GM12878 (cell line): ENCODE data around the gene SSX2IP. TPM values are rescaled to one million over a fixed set of nuclear protein-coding genes. Genes with fewer than 3 reads are reported as not detected.

Experiments used
- ATAC-seq: fragments of 200-7000 bp; cut with Tn5 transposase; 3 replicates; pipeline ENCODE4 v1.9.1; 2020; ENCODE audit warnings: mild to moderate bottlenecking, moderate library complexity
- BruUV-seq: library from RNA; stranded (reverse); fragments of 400-500 nt; replicated peaks from 2 replicates; lab custom pipeline; 2021; lab: Mats Ljungman, UMichigan
- CTCF ChIA-PET: fragments of 300-600 bp; sonication (Branson Sonifier 250); formaldehyde crosslinking; extraction: SDS; loops from one replicate; lab custom pipeline; 2021; ENCODE audit warnings: inconsistent platforms; lab: Yijun Ruan, JAX
- POLR2A ChIA-PET: fragments of 350-600 bp; formaldehyde crosslinking; extraction: SDS; loops from one replicate; lab custom pipeline; 2021; ENCODE audit warnings: inconsistent platforms; lab: Charles Lee
- RAD21 ChIA-PET: fragments of 300-600 bp; sonication (Branson Sonifier 250); formaldehyde crosslinking; loops from one replicate; lab custom pipeline; 2023; ENCODE audit warnings: antibody characterized with exemption; ENCODE audit not compliant: unreplicated experiment; lab: Charles Lee
- SMC1A ChIA-PET: fragments of 300-600 bp; sonication (Branson Sonifier 250); formaldehyde crosslinking; loops from one replicate; lab custom pipeline; 2023; ENCODE audit not compliant: unreplicated experiment, uncharacterized antibody; lab: Charles Lee
- DNase-seq: peaks from one replicate; pipeline ENCODE4 v3.0.0-alpha.2; 2011; ENCODE audit warnings: low read depth, low spot score
- FAIRE-seq: peaks from 3 replicates; lab custom pipeline; 2011; peaks lifted over from hg19 to GRCh38; lab: Jason Lieb, UNC
- H2AFZ ChIP-seq: 2 replicates; pipeline ENCODE4 v1.6.0; 2011; ENCODE audit warnings: low read depth, low read length, control low read depth; ENCODE audit not compliant: control insufficient read depth
- H3K27ac ChIP-seq: 2 replicates; pipeline ENCODE4 v1.5.1; 2011; ENCODE audit warnings: control low read depth; ENCODE audit not compliant: control insufficient read depth, insufficient read depth
- H3K27me3 ChIP-seq, 2 experiments: replicated peaks in 1 of 2; 2 replicates each; pipeline versions ENCODE4 v1.6.0 to v1.6.1; 2011; ENCODE audit warnings: low read length in 1 of 2; ENCODE audit not compliant: control insufficient read depth in 2 of 2, insufficient read depth in 2 of 2
- H3K36me3 ChIP-seq, 2 experiments: 2 replicates each; pipeline ENCODE4 v1.5.1; 2011; ENCODE audit warnings: low read length in 1 of 2; ENCODE audit not compliant: control insufficient read depth in 2 of 2, insufficient read depth in 2 of 2
- H3K4me1 ChIP-seq: 2 replicates; pipeline ENCODE4 v1.6.1; 2011; ENCODE audit warnings: mild to moderate bottlenecking, low read length, moderate library complexity, mixed read lengths; ENCODE audit not compliant: control insufficient read depth, insufficient read depth
- H3K4me2 ChIP-seq: 2 replicates; pipeline ENCODE4 v1.6.0; 2011; ENCODE audit warnings: control low read depth; ENCODE audit not compliant: control insufficient read depth, insufficient read depth
- H3K4me3 ChIP-seq: fragments of 200-600 bp; sonication (generic); 2 replicates; pipeline ENCODE4 v1.5.1; 2016
- H3K79me2 ChIP-seq: 2 replicates; pipeline ENCODE4 v1.6.0; 2011; ENCODE audit warnings: low read length; ENCODE audit not compliant: control insufficient read depth, insufficient read depth
- H3K9ac ChIP-seq: 2 replicates; pipeline ENCODE4 v1.8.0; 2011; ENCODE audit warnings: low read length, control low read depth, mixed read lengths; ENCODE audit not compliant: control insufficient read depth, insufficient read depth
- H3K9me3 ChIP-seq: replicated peaks from 3 replicates; pipeline ENCODE4 v1.5.1; 2011; ENCODE audit warnings: mild to moderate bottlenecking, low read length; ENCODE audit not compliant: control insufficient read depth, insufficient read depth
- H4K20me1 ChIP-seq: 2 replicates; pipeline ENCODE4 v1.6.0; 2011; ENCODE audit not compliant: control insufficient read depth, insufficient read depth
- SPI1 ChIP-seq: IDR thresholded peaks from 2 replicates; pipeline ENCODE4 v1.6.1; 2011; ENCODE audit warnings: low read depth, mild to moderate bottlenecking, low read length, moderate library complexity, borderline replicate concordance; ENCODE audit not compliant: insufficient read depth
- WGBS: methylation state at CpG from one replicate; pipeline ENCODE4 v1.1.6; 2016; ENCODE audit warnings: low lambda C conversion rate; ENCODE audit not compliant: insufficient replicate concordance, insufficient coverage; ENCODE audit errors: missing lambda C conversion rate; 5-methylcytosine and 5-hydroxymethylcytosine counted together
- in situ Hi-C: fragments of 300-500 bp; cut with MboI; formaldehyde crosslinking; loops from 9 replicates; pipeline ENCODE4 v1.14.3; 2018; ENCODE audit warnings: mixed read lengths
- intact Hi-C: fragments of 100-400 bp; cut with micrococcal nuclease; formaldehyde crosslinking; loops from one replicate; pipeline ENCODE4 v1.14.2; 2022; ENCODE audit not compliant: unreplicated experiment
- polyA plus RNA-seq, 11 experiments: library from polyadenylated mRNA; depleted of rRNA in 4 of 11; unstranded in 6 of 11; stranded (reverse) in 5 of 11; fragments of >200 nt; fragmentation: Nextera tagmentation in 4 of 11; fragmentation: Illumina TruSeq in 1 of 11; extraction: Ambion mirVana in 4 of 11; extraction: Trizol in 1 of 11; gene quantifications; 1 replicate in 1 of 11; 2 replicates in 10 of 11; pipeline versions ENCODE4 v1.2.1 to v1.2.3, GENCODE V29; 2011 to 2016; ENCODE audit warnings: inconsistent platforms in 2 of 11, missing spikeins in 2 of 11, low read depth in 1 of 11
- total RNA-seq, 4 experiments: library from RNA; depleted of rRNA in 3 of 4; stranded (reverse); fragments of >200 nt in 3 of 4; fragmentation: Illumina TruSeq in 1 of 4; extraction: Trizol in 1 of 4; gene quantifications; 2 replicates each; pipeline versions ENCODE4 v1.2.1 to v1.2.3, GENCODE V29; 2013 to 2021
- TF ChIP-seq, protein P1 (sequence below): IDR thresholded peaks from 2 replicates; pipeline ENCODE4 v1.6.1; 2011; ENCODE audit warnings: borderline replicate concordance, low read depth, mild to moderate bottlenecking, moderate library complexity, low read length; ENCODE audit not compliant: insufficient read depth, poor library complexity, severe bottlenecking

The SSX2IP gene
- total and polyA plus RNA-seq, 10 of the 15 experiments (the other 5 are each of a cell fraction or from before 2014, with no cell fraction given) = 3.3 to 14.0 (median 10.4) TPM

DNA sequence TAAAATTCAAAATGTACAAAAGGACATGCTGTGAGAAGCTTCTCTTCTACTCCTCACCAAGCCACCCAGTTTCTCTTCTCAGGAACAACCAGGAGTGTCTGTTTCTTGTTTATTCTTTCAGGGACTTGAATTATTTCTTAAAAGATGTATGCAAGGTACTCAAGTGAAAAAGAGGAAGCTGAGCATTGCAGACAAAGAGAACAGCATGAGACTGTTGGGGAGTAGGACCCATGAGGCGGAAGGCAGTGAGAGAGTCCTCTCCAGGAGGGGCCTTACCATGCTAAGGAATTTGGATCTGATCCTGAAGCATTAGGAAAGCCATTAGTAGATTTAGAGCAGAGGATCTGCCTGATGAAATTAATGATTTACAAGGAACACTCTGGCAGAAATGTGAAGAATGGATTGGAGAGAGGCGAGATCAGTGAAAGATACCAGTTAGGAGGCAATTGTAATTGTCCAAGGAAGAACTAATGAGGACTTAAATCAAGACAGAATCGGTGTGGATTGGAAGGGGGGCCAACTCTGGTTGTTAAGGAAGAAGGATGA is 14.7 kb upstream of the SSX2IP start:
- H3K9ac ChIP-seq = no peak overlapping the region
- 35% methylated on average over 3 of the region's 3 CpGs for whole genome bisulfite sequencing
- H3K27ac ChIP-seq = no peak overlapping the region
- H3K4me1 ChIP-seq = peaks cover 3% of the 10 kb centered on the region; the same call in 1 of the 2 replicates
- peak; percentile 77 for ATAC-seq
- H3K4me3 ChIP-seq = no peak overlapping the region
- ChIA-PET SMC1A (interaction anchor here (0.6 to 12.6 kb wide), 7 partner anchors 10 to 372 kb away, joined by 3 to 113 read pairs (median 5); no protein-coding TSS in a partner anchor), RAD21 (interaction anchor here (1.1 to 2.4 kb wide), 5 partner anchors 10 to 46 kb away, joined by 3 to 12 read pairs (median 7); no protein-coding TSS in a partner anchor), CTCF (interaction anchor here (0.9 to 1.7 kb wide), 6 partner anchors 12 to 36 kb away, joined by 3 to 10 read pairs (median 3); no protein-coding TSS in a partner anchor), POLR2A (interaction anchor here (0.7 to 5.2 kb wide), 5 partner anchors 11 to 51 kb away, joined by 3 to 32 read pairs (median 4); no protein-coding TSS in a partner anchor)
- H3K36me3 ChIP-seq = no peaks in the 10 kb centered on the region
- in situ Hi-C loops = no loop called here
- H3K4me2 ChIP-seq = no peak overlapping the region
- intact Hi-C loops = no loop called here
- no TSS peak for BruUV-seq
- FAIRE-seq = no peak
- H3K9me3 ChIP-seq = no peaks in the 10 kb centered on the region
- no peak overlapping the region for H2AFZ ChIP-seq
- H3K27me3 ChIP-seq = no peaks in the 10 kb centered on the region; a peak in 1 of 4 replicates
- H3K79me2 ChIP-seq = no peaks in the 10 kb centered on the region
- TF ChIP-seq, protein P1, sequence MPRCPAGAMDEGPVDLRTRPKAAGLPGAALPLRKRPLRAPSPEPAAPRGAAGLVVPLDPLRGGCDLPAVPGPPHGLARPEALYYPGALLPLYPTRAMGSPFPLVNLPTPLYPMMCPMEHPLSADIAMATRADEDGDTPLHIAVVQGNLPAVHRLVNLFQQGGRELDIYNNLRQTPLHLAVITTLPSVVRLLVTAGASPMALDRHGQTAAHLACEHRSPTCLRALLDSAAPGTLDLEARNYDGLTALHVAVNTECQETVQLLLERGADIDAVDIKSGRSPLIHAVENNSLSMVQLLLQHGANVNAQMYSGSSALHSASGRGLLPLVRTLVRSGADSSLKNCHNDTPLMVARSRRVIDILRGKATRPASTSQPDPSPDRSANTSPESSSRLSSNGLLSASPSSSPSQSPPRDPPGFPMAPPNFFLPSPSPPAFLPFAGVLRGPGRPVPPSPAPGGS = no peak
- peak; percentile 38; the same call in 1 of the 2 replicates for TF ChIP-seq SPI1
- H4K20me1 ChIP-seq = no peaks in the 10 kb centered on the region
- DNase-seq = no peak
